Measurements from ENCODE around the gene HAAO. TPM values are rescaled to one million over a fixed set of nuclear protein-coding genes. Genes with fewer than 3 reads are reported as not detected.

HAAO gene
- total RNA-seq, 1 donor from 2014 or later, result 14.5 TPM

GRCh38 chr2:42791606-42792005 lies 777 bp downstream of the HAAO start:
- H3K4me1 Mint-ChIP-seq (ENCODE audit: low read depth), result peaks cover 21% of the 10 kb centered on the region
- H3K27me3 Mint-ChIP-seq, result peaks cover 3% of the 10 kb centered on the region
- H3K36me3 Mint-ChIP-seq (ENCODE audit: insufficient read depth), result peaks cover 1% of the 10 kb centered on the region
- no peaks in the 10 kb centered on the region for H3K9me3 Mint-ChIP-seq (ENCODE audit: low read depth)
- no peak for TF ChIP-seq CTCF (IDR thresholded peaks at IDR 0.05; ENCODE audit: unreplicated experiment)
- no peak overlapping the region for H3K27ac Mint-ChIP-seq
- DNase-seq (ENCODE audit: low spot score, unreplicated experiment), result no peak
- H3K4me3 Mint-ChIP-seq (ENCODE audit: low read depth), result peak overlapping the region; percentile 78

GRCh38 chr2:42789751-42790150 lies 2.6 kb downstream of the HAAO start:
- peaks cover 1% of the 10 kb centered on the region for H3K36me3 Mint-ChIP-seq (ENCODE audit: insufficient read depth)
- peaks cover 21% of the 10 kb centered on the region for H3K4me1 Mint-ChIP-seq (ENCODE audit: low read depth)
- TF ChIP-seq CTCF (IDR thresholded peaks at IDR 0.05; ENCODE audit: unreplicated experiment), result no peak
- no peak for DNase-seq (ENCODE audit: low spot score, unreplicated experiment)
- no peak overlapping the region for H3K27ac Mint-ChIP-seq
- peaks cover 3% of the 10 kb centered on the region for H3K27me3 Mint-ChIP-seq
- no peaks in the 10 kb centered on the region for H3K9me3 Mint-ChIP-seq (ENCODE audit: low read depth)
- H3K4me3 Mint-ChIP-seq (ENCODE audit: low read depth), result no peak overlapping the region

GRCh38 chr2:42788882-42789281 lies 3.5 kb downstream of the HAAO start:
- peaks cover 3% of the 10 kb centered on the region for H3K27me3 Mint-ChIP-seq
- peaks cover 1% of the 10 kb centered on the region for H3K36me3 Mint-ChIP-seq (ENCODE audit: insufficient read depth)
- H3K27ac Mint-ChIP-seq, result no peak overlapping the region
- no peak for TF ChIP-seq CTCF (IDR thresholded peaks at IDR 0.05; ENCODE audit: unreplicated experiment)
- peaks cover 14% of the 10 kb centered on the region for H3K4me1 Mint-ChIP-seq (ENCODE audit: low read depth)
- no peak for DNase-seq (ENCODE audit: low spot score, unreplicated experiment)
- H3K4me3 Mint-ChIP-seq (ENCODE audit: low read depth), result no peak overlapping the region
- H3K9me3 Mint-ChIP-seq (ENCODE audit: low read depth), result no peaks in the 10 kb centered on the region

DNA sequence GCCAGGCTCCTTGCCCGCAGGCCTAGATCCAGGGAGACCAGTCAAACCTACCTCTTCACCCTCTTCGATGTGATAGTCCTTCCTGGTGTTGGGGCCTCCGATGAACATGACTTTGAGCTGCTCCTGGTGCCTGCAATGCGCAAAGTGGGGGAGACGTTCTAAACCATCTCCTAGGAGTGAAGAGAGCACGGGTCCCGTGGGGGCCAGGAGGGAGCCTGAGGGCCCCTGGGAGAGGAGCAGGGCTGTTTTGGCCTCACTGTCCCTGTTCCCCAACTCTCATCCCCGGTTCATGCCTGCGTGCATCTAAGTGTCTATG lies 3.9 kb downstream of the HAAO start:
- no peaks in the 10 kb centered on the region for H3K9me3 Mint-ChIP-seq (ENCODE audit: low read depth)
- DNase-seq (ENCODE audit: low spot score, unreplicated experiment), result no peak
- no peak overlapping the region for H3K27ac Mint-ChIP-seq
- no peak for TF ChIP-seq CTCF (IDR thresholded peaks at IDR 0.05; ENCODE audit: unreplicated experiment)
- peaks cover 3% of the 10 kb centered on the region for H3K27me3 Mint-ChIP-seq
- no peak overlapping the region for H3K4me3 Mint-ChIP-seq (ENCODE audit: low read depth)
- peaks cover 1% of the 10 kb centered on the region for H3K36me3 Mint-ChIP-seq (ENCODE audit: insufficient read depth)
- peaks cover 9% of the 10 kb centered on the region for H3K4me1 Mint-ChIP-seq (ENCODE audit: low read depth)

DNA sequence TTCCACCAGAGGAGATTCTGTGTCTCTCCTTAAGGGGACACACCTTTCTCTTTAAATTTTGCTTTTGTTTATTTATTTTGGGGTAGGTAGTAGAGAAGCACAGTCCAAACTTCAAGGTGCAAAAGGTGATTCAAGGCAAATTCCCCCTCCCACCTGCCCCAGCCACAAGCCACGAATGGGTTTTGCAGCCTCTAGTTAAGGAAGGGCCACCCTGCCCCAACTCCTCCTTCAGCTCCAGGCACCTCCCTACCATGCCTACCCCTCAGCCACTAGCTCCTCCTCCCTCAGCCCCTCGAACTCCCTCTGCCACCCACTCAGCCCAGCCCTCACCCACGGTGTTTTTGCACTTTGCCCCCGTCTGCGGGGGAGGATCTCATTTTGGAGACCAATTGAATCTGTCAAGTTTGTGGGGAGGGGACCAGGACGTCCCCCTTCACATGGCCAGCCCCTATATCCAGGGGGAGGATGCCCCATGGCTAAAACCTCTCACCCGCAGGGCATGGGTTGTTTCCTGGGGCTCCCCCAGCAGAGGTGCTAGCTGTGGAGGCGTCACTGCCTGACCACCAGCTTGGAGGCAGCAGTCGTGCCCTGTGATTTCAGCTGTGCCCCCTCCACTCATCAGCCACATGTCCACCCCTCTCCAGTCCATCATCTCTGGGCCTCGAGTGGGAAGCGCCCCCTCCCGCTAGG lies 4.5 kb downstream of the HAAO start:
- no peak for TF ChIP-seq CTCF (IDR thresholded peaks at IDR 0.05; ENCODE audit: unreplicated experiment)
- Mint-ChIP-seq H3K9me3 (ENCODE audit: low read depth) (no peaks in the 10 kb centered on the region), H3K36me3 (ENCODE audit: insufficient read depth) (peaks cover 3% of the 10 kb centered on the region), H3K4me1 (ENCODE audit: low read depth) (peaks cover 6% of the 10 kb centered on the region), H3K4me3 (ENCODE audit: low read depth) (no peak overlapping the region), H3K27ac (no peak overlapping the region), H3K27me3 (peaks cover 3% of the 10 kb centered on the region)
- DNase-seq (ENCODE audit: low spot score, unreplicated experiment), result no peak

Measured in progenitor cell of endocrine pancreas (in vitro differentiated cells).